ENCODE measurements around the gene ETV3. TPM values are rescaled to one million over a fixed set of nuclear protein-coding genes. Genes with fewer than 3 reads are reported as not detected.
A peak's percentile ranks its signal among the peaks of the same experiment; 100 is the strongest.
"Not testable (repeated sequence)": the region's sequence is repeated elsewhere in the genome, so short reads cannot be mapped to it uniquely, and the experiment has no call there.

ETV3 gene
- total RNA-seq, 4 donors from 2014 or later, result 4.4 to 30.1 (median 19.6) TPM

DNA sequence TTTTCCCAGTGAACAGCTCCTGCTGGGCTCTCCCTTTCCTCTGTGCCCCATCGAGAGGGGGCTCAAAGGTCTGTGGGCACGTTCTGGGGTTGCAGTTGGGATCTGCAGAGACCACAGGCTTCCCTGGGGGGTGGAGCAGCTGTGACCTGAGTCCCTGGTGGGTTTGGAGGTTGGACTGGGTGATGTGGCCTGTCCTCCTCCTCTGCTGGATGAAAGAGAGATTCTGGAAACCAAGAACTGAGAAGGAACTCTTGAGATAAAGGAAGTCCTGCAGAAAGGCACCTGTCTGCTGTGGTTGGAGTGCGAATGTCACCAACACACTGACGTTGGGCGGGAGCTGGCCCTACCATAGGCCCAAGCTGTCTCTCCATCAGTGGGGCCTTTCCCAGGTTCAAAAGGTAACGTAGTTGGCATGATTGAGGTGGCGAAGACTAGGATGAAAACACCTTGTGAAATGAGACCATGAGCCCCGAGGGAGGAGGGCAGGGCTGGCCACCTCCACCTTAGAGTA, 35.8 kb upstream of the ETV3 start:
- Histone ChIP-seq H3K4me3 (no peak overlapping the region), H3K4me1 (no peaks in the 10 kb centered on the region), H3K36me3 (no peaks in the 10 kb centered on the region), H3K27ac (no peak overlapping the region), H3K27me3 (no peaks in the 10 kb centered on the region), H3K9me3 (no peaks in the 10 kb centered on the region)
- no peak for DNase-seq
- intact Hi-C loops (cut with DNase I; ENCODE audit: low total_unique reads), result no loop called here
- no peak for TF ChIP-seq POLR2A (IDR thresholded peaks at IDR 0.05)
- TF ChIP-seq, protein P1, sequence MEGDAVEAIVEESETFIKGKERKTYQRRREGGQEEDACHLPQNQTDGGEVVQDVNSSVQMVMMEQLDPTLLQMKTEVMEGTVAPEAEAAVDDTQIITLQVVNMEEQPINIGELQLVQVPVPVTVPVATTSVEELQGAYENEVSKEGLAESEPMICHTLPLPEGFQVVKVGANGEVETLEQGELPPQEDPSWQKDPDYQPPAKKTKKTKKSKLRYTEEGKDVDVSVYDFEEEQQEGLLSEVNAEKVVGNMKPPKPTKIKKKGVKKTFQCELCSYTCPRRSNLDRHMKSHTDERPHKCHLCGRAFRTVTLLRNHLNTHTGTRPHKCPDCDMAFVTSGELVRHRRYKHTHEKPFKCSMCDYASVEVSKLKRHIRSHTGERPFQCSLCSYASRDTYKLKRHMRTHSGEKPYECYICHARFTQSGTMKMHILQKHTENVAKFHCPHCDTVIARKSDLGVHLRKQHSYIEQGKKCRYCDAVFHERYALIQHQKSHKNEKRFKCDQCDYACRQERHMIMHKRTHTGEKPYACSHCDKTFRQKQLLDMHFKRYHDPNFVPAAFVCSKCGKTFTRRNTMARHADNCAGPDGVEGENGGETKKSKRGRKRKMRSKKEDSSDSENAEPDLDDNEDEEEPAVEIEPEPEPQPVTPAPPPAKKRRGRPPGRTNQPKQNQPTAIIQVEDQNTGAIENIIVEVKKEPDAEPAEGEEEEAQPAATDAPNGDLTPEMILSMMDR (IDR thresholded peaks at IDR 0.05), result no peak

DNA sequence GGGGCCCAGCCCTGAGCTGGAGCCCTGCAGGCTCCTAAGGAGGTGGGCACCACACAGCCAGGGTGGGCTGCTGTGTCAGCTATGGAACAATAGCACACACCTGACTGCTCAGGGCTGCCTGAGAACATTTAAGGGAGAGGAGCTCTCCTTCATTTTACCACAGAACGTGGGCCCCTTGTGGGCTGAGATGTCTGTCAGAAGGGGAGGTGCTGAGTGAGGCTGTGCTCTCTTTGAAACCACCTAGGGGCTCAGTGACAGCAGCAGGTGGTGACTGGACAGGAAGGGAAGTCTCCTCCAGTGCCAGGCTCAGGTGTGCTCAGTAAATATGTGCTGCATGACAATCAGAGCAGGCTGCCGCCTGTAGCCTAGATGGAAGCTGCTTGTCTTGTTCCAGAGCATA, 35.0 kb upstream of the ETV3 start:
- H3K4me1 ChIP-seq; H3K9me3 ChIP-seq; H3K27ac ChIP-seq; H3K27me3 ChIP-seq; intact Hi-C loops (cut with DNase I; ENCODE audit: low total_unique reads); H3K36me3 ChIP-seq; DNase-seq; H3K4me3 ChIP-seq: not testable (repeated sequence)

DNA sequence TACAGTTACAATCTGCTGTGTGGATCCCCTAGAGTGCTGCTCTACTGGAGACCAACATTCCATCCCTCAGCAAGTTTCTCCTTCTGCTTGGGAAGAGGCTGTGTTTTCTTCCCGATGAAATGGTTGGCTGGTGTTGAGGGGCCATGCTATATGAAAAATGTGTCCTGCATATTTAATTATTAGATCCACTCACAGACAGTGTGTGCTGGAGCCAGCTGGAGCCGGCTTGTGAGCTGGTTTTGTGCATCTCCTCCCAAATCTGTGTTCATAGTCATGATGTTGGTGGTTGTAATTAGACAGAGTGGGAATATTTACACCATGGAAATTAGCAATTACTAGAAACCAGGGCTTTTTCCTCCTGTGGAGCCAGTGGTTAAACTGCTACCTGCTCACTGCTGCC, 34.4 kb upstream of the ETV3 start:
- H3K9me3 ChIP-seq; H3K27me3 ChIP-seq; DNase-seq; H3K4me1 ChIP-seq; H3K36me3 ChIP-seq; H3K4me3 ChIP-seq; intact Hi-C loops (cut with DNase I; ENCODE audit: low total_unique reads); H3K27ac ChIP-seq: not testable (repeated sequence)

DNA sequence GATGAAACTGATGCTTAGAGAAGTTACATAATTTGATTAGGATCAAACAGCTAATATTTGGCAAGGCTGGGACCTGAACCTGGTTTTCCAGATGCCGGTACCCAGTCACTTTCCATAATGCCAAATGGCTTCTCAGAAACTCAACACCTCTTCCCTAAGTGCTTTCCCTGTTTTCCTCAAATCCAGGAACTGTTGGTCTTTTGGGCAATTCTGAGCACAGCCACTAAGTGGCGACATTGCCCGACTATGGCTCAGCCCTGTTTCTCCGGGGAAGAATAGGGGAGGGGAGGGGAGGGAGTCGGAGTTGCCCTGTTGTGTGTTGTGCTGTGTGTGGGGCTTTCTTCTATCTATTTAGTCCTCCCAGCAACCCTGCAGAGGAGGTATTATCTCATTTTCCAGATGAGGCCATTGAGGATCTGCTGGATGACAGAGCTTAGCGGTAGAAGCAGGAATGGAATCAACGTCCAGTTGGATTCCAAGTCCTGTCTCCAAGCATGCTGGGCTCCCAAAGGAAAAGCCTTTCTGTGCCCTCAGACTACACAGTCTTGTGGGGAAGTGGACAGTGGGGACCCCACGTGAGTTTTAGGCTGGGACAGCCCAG, 33.8 kb upstream of the ETV3 start:
- H3K27ac ChIP-seq; H3K27me3 ChIP-seq; DNase-seq; H3K4me1 ChIP-seq; H3K4me3 ChIP-seq; H3K36me3 ChIP-seq; intact Hi-C loops (cut with DNase I; ENCODE audit: low total_unique reads); H3K9me3 ChIP-seq: not testable (repeated sequence)
- TF ChIP-seq, protein P1 (IDR thresholded peaks at IDR 0.05), result peak in 2 of 4 experiments; percentile 14 to 26

DNA sequence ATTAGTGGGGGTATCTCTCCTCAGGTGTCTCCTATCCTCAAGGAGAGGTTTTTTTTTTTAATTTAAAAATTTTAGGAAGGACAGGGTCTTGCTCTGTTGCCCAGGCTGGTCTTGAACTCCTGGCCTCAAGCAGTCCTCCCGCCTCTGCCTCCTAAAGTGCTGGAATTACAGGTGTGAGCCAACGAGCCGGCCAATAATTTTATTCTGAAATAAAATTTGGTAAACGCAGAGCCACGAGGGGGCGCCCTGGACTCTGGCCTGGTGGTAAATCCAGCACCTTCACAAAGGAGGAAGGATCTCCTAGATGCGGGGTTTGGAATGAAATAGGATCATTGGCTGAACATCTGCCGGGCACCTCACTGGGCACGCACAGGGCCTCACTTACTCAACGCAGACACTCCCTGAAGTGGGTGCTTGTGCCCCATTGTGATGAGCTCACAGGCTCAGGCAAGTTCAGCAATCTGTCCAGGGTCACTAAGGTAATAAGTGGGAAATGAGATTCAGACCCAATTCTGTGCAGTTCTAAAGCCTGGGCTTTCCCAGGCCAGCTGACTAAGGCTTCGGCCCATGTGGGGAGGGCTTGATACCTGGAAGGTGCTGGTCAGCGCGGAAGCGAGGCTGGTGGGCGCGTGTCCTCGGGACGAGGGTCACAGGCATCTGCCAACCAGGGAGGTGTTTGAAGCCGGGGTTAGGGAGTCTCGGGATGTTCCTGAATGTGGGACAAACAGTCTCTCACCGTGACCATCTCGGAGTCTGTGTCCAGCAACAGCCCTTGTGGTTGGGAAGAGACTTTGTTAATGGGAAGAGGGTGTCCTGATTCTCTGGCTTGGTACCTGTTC, 32.7 kb upstream of the ETV3 start:
- Histone ChIP-seq H3K27ac (no peak overlapping the region), H3K36me3 (no peaks in the 10 kb centered on the region), H3K4me1 (no peaks in the 10 kb centered on the region), H3K9me3 (no peaks in the 10 kb centered on the region), H3K4me3 (no peak overlapping the region), H3K27me3 (no peaks in the 10 kb centered on the region)
- intact Hi-C loops (cut with DNase I; ENCODE audit: low total_unique reads), result no loop called here
- TF ChIP-seq, protein P1 (IDR thresholded peaks at IDR 0.05), result peak in 2 of 4 experiments; percentile 15 to 43
- TF ChIP-seq POLR2A (IDR thresholded peaks at IDR 0.05), result no peak
- no peak for DNase-seq

DNA sequence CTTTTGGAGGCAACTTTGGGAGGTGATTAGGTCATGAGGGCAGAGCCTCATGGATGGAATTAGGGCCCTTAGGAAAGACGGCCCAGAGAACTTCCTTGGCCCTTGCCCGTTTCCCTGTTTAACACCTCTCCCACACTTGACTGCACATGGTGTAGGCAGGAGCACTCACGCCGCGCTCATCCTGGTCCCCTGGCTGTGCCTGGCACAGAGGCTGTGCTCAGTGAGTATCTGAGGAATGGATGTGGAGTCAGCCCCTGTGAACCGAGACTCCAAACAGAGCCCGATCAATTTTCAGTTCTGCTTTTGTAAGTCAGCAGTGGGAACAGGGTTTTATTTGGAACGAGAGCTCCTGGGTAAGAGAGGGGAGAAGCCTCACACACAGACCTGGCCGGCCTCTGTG, 29.8 kb upstream of the ETV3 start:
- no peaks in the 10 kb centered on the region for H3K27me3 ChIP-seq
- no peak overlapping the region for H3K27ac ChIP-seq
- intact Hi-C loops (cut with DNase I; ENCODE audit: low total_unique reads), result no loop called here
- H3K9me3 ChIP-seq, result no peaks in the 10 kb centered on the region
- no peak for DNase-seq
- H3K4me3 ChIP-seq, result no peak overlapping the region
- H3K4me1 ChIP-seq, result no peaks in the 10 kb centered on the region
- no peaks in the 10 kb centered on the region for H3K36me3 ChIP-seq
- TF ChIP-seq, protein P1 (IDR thresholded peaks at IDR 0.05), result no peak
- no peak for TF ChIP-seq POLR2A (IDR thresholded peaks at IDR 0.05)

All from uterus (tissue), 4 donors.